ENCODE data around the gene MAST4.

Gene MAST4

DNA sequence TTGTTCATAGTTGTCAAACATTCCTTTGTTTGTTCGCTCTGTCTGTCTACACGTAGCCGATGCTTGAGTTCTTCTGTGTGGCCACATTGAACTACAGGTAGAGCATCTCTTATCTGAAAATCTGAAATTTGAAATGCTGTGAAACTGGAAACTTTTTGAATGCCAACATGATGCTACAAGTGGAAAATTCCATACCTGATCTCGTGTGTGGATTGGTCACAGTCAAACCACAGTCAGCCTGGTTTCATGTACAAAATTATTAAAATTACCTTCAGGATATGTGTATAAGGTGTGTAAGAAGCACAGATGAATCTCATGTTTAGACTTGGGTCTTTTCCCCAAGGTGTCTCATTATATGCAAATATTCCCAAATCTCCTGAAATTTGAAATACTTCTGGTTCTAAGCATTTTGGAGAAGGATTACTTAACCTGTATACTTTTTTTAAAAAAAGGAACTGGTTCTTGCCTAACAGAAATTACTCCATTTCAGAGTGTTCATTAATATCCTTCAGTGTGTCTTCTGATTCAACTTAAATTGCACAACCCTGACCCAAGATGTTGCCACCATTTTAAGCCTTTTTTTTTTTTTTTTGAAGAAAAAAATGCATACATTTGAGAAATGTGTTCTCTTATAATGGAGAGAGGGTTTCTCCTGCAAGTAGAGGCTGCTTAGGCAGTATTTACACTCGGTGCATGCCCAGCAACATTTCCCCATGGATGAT lies 254.3 kb downstream of the MAST4 start:
- peak; percentile 51 for ATAC-seq

DNA sequence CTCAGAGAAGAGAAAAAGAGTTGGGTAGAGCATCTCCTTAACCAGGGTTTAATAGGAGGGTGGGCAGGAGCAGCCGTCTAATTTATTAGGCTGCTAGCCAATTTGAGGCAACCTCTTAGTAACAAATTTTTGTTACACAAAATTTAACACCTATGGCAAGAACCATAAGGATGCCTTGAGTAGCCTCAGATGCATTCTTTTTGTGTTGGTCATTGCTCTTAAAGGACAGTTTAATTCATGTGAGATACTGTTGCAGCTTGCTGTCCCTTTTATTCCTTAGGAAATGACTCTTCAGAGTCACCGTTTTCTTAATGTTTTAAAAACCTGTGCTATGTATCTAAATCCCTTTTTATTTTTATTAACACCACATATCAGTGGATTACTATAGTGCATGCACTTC lies 255.1 kb downstream of the MAST4 start:
- ATAC-seq = no peak

DNA sequence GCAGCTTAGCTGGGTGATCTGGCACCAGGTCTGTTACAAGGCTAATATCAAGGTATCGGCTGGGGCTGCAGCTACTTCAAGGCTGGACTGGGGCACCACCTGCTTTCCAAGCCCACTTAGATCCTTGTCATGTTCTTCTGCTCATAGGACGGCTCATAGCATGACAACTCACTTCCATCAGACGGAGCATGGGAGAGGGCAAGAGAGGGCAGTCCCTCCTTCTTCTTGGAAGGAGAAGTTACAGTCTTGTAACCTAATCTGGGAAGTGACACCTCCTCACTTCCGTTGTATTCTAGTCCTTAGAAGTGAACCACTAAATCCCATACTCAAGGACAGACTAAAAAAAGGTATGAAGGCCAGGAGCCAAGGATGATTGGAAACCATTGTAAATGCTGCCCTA lies 258.2 kb downstream of the MAST4 start:
- ATAC-seq = no peak

DNA sequence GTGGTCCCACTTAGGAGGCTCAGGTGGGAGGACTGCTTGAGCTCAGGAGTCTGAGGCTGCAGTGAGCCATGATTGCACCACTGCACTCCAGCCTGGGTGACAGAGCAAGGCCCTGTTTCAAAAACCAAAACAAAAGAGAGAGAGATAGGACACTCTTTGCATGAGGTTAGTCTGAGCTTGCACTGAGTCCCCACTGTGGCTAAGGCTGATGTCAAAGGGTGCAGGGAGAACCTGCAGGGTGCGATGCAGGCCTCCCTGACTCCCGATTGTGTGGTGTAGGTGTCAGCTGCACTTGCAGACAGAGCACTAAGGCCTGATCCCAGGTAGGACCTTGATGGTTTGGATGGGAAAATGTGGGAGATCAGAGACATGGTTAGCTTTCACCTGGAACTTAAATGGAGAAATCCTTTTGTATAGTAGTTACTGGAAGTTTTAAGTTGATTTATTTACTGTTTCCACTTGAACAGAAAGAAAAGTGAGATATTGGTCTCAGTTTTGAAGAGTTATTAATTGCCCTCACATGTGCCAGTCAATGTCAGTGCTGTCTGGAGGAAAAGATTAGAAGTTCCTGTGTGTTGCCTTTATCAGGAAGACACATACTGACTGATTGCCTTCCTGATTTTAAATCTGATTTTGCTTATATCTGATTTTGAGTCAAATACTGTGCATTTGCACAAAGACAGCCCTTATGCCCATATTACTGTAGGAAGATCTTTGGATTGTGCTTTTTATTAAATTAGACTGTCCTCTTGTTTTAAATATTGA lies 260.0 kb downstream of the MAST4 start:
- no peak for ATAC-seq

- ATAC-seq = no peak
These were observed 263.3 kb downstream of the MAST4 start for GRCh38 chr5:66859526-66859925.

- no peak for ATAC-seq
These were observed 264.2 kb downstream of the MAST4 start for GRCh38 chr5:66860199-66860975.

DNA sequence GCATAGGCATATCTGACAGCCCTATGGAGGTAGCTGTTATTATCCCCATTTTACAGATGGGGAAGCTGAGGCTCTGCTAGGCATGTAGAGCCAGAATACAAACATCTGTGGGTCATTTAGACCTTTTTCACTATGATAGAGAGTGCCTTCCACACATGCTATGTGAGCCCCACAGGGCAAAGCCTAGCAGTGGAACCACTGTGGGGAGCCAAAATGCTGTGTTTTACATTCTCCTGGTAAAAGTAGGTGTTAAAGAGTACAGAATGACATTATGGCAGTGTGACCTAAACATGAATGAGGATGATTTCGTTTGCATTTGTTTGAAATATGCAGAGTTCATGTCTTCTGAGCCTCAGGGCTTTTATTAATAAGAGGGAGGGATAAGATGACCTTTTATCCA lies 265.2 kb downstream of the MAST4 start:
- no peak for ATAC-seq

DNA sequence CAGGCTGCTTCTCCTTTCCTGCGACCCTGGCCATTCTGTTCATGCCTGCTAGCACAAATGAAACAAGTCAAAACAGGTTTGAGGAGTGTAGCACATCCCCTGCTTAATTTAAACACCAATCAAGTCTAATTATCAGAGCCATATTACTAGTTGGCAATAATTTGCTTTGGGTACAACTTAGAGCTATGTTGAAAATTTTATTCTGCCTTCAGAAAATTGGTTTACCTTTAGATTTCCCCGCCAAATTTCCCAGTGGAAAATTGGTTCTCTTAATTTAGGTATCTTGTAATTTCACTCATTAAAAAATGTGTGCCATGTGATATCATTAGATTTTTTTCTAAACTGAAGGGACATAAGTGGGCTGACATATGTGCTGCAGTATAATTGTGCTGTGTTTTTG lies 265.8 kb downstream of the MAST4 start:
- no peak for ATAC-seq

- no peak for ATAC-seq
These were observed 267.3 kb downstream of the MAST4 start for GRCh38 chr5:66863243-66864170.

GRCh38 chr5:66864240-66864884 lies 268.2 kb downstream of the MAST4 start:
- peak; percentile 48 to 61 for ATAC-seq

DNA sequence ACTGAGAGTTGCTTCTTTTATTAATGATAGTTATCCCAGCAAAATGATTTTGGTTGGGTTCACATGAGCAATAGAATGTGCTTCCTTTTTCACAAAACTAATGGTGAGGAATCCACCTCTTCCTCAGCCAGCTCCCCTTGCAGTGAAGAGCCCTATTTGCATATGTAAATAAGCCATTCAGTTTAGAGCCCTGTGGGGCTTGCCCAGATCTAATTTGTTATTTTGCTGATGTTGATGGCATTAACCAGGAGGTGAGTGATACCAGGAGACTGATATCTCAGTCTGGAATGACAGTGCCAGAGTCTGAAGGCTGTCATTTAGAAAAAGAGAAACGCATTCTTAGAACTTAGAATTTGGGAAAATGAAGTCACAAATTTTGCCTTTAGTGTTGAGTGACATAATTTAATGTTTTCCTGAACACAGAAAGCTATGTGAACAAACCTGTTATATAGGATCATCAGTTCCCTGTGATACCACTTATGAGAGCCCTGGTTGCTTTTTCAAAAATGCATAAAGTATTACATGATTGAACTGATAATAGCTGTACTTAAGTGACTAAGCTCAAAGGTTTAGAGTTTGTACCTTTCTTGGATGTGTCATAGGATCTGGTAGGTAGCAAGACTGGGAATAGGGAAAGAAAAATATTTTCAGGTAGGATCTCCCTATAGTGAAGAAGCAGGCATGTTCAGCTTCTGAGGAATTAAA lies 271.6 kb downstream of the MAST4 start:
- peak; percentile 50 to 69 for ATAC-seq

- ATAC-seq = no peak
These were observed 273.2 kb downstream of the MAST4 start for GRCh38 chr5:66869347-66869746.

DNA sequence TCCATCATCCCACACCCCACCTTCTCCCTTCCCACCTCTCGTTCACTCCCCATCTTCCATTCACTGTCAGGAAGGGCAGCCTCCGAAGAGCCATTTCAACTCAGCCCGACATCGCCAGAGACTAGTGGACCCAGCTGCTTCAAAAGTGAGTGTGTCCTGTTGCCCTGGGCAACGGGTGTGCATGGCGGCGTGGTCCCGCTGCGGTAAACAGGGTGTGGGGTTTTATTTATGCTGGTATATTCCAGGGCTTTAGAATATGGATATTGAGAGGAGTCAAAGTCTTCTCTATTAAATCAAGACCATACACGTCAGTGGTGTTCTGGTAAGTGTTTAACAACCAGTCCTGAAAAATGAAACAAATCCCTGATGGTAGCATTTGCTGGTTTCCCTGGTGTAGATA lies 274.5 kb downstream of the MAST4 start:
- ATAC-seq = no peak

DNA sequence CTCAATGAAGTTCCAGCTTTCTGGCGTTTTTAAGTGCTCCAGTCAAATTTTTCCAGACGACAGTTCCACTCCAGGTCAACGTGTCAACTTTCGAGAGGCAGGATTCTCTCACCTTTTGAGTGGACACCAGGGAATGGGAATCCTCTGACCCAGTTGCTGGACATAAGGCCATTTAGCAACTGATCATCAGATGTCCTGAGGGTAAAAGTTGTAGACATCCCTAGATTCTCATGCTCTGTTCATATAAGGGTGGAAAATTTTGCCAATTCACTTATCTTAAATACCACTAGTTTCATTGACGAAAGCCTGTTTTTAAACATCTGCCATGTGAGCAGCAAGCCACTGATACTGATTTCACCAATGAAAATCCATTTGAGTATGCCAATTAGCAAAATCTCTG lies 275.5 kb downstream of the MAST4 start:
- no peak for ATAC-seq

GRCh38 chr5:66872736-66873331 lies 276.6 kb downstream of the MAST4 start:
- no peak for ATAC-seq

- ATAC-seq = no peak
These were observed 277.8 kb downstream of the MAST4 start for GRCh38 chr5:66874004-66874403.

DNA sequence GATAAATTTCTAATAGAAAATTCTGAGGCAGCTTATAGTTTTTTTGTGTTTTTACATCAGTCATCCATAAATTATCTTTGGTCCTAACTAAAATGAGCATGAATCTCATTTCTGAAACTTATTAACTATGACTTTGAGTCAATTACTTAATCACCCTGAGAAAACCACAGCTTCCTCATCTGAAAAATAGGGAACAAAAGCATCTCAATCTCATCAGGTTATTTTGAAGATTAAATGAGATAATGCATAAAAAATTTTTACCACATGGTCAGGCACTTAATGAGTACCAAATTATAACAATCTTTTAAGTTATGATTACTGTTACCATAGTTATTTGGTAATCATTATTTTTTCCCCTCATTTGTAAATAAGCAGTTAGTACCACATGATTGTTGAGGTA lies 279.1 kb downstream of the MAST4 start:
- ATAC-seq = no peak

DNA sequence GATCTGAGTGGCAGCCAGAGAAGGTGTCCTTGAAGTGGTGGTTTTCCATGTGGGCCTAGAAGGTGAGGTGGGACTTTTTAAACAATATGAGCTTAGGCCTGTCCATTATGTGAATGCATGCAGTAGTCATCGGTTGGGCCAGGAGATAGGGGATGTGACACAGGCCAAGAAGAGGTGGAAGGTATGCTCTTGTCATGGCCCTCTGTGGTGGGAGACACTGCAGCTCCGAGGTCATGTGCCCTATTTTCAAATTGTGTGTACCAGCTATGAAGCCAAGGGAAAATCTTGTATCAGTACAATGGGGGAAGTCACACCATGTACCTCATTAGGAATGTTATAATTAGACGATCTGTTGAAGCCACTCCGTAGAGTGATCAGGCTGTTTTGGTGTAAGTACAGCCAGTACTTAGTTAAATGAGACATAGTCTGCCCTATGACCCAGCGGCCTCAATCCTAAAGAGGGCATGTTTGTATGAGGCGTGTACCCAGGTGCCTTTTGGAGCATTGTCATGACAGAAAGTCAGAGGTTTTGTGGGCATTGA lies 280.1 kb downstream of the MAST4 start:
- no peak for ATAC-seq

DNA sequence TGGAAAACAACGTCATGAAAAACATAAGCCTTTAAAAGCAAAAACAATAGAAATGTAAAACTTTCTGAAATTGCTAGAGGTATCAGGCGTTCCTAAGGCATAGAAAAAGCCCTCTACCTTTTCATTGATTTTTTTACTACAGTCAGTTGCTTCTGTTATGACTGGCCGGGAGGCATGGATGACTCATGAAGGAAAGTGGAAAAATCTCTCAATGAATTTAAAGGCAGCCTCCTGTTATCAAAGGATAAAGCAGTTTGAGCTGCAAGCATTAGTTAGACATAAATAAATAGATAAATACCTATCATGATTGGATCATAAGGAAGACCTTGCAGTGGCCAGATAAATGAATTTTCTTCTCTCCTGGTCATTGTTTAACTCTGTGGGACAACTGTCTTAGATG lies 281.6 kb downstream of the MAST4 start:
- ATAC-seq = peak in 1 of 2 donors; percentile 44

DNA sequence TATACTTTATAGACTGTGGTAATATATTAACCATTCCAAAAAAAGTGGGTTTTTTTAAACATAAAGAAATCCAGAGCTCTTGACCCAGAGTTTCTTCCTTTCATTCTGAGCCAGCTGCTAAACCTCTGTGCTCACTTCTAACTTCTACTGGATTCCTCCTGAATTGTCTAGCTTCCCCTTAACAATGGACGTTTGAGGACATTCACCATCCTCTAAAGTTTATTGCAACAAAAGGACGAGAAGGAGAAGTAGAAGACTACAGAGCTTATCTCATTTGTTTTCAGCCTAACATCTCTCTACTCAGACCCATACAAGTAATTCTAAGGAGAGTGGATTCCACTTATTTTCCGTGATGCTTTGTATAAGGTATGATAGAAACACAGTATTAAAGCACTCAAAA lies 284.2 kb downstream of the MAST4 start:
- no peak for ATAC-seq
